Pulmonary artery endothelial cell (primary cell): Measurements from ENCODE around the gene CDH2. TPM values are rescaled to one million over a fixed set of nuclear protein-coding genes. Genes with fewer than 3 reads are reported as not detected.

ENCODE experiments used
- DNase-seq: peaks from one replicate; pipeline ENCODE4 v3.0.0-alpha.2; 2011; ENCODE audit warnings: low read depth, low spot score
- total RNA-seq: library from RNA; depleted of rRNA; stranded (reverse); fragments of >200 nt; gene quantifications from 2 replicates; pipeline ENCODE4 v1.2.3, GENCODE V29; 2014

The CDH2 gene
- 31.6 and 36.5 TPM in 2 replicates for total RNA-seq

DNA sequence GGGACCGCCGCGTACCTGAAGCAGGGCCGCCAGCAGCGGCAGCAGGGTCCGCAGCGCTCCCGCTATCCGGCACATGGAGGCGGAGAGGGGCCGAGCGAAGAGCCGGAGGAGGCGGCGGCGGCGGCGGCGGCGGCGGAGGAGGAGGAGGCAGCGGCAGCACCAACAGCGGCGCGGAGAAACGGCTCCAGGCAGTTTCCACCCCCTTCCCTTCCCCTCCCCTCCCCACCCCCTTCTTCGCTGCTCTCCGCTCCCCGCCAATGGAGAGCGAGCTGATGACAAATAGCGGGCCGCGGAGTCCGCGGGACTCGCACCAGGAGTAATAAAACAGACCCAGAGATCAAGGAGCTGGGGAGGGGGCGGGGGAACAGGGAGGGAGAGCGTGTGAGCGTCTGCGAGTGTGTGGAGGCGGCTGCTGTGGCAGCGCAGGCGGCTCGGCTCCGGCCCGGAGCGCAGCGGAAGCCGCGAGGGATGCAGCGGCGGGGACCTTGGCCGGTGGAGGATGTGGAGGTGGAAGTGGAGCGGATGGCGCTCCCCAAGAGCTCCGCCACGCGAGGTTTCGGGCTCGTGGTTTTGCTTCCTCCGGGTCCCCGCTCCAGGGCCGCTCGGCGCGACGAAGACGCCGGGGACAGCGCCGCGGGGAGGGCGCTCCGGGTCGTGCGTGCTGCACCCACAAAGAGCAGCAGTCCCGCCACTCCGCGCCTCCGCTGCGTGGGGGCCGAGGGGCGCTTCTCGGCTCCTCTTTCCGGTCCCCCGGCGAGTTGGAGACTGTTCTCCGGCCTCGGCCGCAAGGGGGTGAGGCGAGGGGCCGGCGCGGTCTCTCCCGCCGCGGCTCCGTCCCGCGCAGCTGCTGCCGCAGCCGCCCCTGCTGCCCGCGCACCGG is at the start of gene CDH2:
Gene CDH2, minus strand, starts transcription at position 183 of the 880 bp plus-strand sequence. Its CDS starts 108 bp downstream, at position 75.
- peak; percentile 19 for DNase-seq

GRCh38 chr18:28212060-28212459 is 35.1 kb upstream of the CDH2 start:
- DNase-seq = no peak

- no peak for DNase-seq
These were observed 31.9 kb upstream of the CDH2 start for GRCh38 chr18:28208712-28209265.

DNA sequence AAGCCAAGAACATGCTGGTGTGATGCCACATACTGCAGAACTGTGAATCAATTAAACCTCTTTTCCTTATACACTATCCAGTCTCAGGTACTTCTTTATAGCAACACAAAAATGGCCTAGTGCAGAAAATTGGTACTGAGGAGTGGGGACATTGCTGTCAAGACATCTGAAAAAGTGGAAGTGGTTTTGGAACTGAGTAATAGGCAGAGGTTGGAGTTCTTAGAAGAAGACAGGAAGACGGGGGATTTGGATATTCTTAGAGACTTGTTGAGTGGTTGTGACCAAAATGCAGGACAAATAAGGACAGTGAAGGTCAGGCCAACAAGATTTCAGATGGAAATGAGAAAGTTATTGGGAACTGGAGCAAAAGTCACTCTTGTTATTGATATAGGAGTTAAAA is 31.3 kb upstream of the CDH2 start:
- no peak for DNase-seq

DNA sequence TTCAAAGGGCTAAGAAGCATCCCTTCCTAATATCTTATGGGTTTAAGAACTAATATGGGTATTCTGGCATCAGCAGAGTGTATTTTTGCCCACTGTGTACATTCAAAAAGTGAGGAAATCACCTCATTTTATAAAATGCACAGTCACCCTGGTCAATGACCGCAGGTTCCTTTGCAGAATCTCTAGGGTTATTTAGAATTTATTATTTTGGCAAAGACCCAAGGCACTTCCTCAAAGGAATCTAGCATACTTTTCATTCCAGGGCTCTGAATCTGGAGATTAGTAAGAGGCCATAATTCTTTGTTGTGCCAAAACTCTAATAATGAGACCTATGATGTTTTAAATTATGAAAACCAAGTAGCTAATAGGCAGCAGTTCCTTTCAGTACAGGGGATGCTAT is 27.2 kb upstream of the CDH2 start:
- DNase-seq = peak; percentile 48

DNA sequence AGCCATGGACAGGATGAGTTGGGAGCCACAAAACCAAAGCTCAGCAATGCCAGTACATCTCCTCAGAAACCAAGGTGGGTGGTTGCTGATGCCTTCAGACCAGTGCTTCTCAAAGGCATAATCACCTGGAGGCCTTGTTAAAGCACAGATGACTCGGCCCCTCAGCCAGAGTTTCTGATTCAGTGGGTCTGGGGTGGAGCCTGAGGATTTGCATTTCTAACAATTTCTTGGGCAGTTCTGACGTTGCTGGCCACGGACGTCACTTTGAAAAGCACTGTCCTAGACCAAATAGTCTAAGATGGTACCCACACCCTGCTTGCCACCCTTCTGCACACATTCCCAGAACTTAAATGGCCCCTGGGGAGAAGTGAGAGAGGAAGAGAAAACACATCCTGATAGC is 24.1 kb upstream of the CDH2 start:
- no peak for DNase-seq

DNA sequence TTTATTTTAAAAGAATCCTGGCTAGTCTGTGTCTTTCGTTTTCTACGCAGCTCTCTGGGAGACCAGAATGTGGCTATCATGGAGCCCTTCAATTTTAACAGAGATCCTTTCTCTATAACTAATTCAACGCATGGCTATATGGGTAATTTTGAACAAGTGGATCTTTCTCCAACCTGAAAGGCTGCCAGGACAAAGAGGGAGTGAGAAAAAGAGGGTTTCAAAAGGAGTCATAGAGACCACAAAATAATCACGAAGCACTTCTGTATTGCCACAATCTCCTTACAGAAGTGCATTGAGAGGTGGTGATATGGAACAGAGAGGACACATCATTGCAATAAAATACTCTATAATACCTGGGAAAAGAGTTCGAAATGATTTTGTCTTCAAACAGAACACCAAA is 21.7 kb upstream of the CDH2 start:
- no peak for DNase-seq

DNA sequence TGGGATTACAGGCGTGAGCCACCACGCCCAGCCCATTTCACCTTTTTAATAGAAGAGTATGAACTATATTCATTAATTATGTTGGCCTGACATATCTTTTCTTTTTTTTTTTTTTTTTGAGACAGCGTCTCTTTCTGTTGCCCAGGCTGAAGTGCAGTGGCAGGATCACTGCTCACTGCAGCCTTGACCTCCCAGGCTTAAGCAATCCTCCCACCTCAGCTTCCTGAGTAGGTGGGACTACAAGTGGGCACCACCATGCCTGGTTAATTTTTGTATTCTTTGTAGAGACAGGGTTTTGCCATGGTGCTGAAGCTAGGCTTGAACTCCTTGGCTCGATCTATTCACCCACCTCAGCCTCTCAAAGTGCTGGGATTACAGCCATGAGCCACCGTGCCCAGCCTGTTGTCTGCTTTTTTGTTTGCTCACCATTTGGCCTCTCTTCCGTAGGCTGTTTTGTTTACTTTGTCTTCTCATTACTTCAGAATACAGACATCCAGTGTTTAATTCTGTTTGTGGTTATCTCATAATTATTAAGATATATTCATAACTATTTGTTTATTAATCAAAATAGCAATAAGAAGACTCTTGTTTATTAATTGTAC is 16.3 kb upstream of the CDH2 start:
- DNase-seq = no peak

- DNase-seq = peak; percentile 27
These were observed 12.7 kb upstream of the CDH2 start for GRCh38 chr18:28189400-28190239.

- DNase-seq = no peak
These were observed 8.2 kb upstream of the CDH2 start for GRCh38 chr18:28185121-28185520.

DNA sequence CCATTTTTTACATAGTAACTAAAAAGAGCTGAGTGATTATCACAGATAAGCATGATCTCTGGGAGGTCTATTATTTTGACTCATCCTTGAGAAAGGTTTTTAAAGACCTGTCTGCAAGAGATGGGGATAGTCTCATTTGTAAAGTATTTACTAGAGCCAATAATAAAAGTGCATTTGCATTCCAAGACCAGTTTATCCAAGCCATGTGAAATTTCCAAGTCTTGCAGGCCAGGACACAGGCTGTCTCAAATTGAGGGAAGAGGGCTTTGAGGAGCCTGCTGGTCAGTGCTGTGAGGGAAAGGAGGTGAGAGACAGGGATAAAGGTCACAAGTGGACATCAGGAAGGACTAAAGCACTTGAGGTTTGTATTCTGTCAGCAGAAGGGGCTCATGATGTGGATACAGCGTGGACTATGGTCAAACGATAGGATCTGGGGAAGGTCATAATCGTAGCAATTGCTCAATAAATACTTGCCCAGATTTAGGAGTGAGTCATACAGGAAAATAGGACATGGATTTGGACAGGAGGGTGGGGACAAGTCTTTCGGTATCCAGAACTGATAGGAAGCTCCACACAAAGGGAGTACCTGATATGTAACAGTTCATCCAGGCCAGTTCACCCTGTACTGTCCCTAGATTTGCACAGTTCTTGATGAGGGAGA is 6.6 kb upstream of the CDH2 start:
- DNase-seq = no peak

- DNase-seq = no peak
These were observed 4.7 kb upstream of the CDH2 start for GRCh38 chr18:28181616-28182015.

- no peak for DNase-seq
These were observed 1.8 kb upstream of the CDH2 start for GRCh38 chr18:28178720-28179119.

- no peak for DNase-seq
These were observed 1.1 kb upstream of the CDH2 start for GRCh38 chr18:28177828-28178635.

GRCh38 chr18:28176698-28176947 is 307 bp downstream of the CDH2 start:
- DNase-seq = no peak

DNA sequence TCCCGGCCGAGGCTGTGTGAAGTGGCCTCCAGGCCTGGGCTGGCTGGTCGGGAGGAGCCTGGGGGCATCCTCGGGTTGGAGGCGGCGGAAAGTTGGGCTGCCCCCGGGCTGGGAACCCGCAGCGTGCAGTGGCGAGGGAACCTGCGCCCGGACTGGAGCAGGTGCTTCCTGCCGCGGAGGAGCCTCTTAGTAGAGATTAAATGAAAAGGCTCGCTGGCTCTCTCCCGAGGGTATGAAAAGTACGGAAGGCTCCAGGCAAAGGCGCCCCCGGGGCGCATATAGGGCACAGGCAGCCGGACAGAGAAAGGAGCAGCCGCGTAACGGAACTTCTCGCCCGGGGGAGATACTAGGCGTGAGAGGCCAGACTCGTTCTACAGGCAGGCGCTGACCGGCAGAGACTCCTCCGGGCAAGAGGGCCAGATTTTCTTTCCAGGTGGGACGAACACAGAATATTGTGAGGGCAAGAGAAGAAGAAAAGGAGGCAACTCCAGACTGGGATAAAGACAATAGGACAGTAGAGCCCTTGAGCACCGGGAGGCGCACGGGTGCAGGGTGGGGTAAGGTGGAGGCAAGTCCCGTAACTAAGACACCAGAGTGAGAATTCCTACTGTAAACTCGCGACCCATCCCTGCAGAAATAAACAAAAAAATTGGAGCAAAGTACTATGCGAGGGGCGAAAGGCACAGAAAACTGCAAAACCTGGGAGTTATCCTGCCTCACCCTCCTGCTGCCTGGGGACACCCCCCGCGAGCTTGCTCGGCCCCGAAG is 816 bp downstream of the CDH2 start:
- DNase-seq = no peak

- DNase-seq = no peak
These were observed 1.6 kb downstream of the CDH2 start for GRCh38 chr18:28175150-28175929.

GRCh38 chr18:28174181-28174905 is 2.6 kb downstream of the CDH2 start:
- DNase-seq = no peak
